Liver (tissue), 3 donors: ENCODE measurements around the gene NKAIN2.

ENCODE experiments used
- CTCF ChIP-seq: fragments of 150-350 bp; IDR thresholded peaks from 2 replicates; pipeline ENCODE4 v1.5.1; 2017; ENCODE audit warnings: improper control_type of control experiment, low read depth, low read length; ENCODE audit not compliant: missing input control
- GABPA ChIP-seq, 2 donors: IDR thresholded peaks in 1 of 2; conservative IDR thresholded peaks in 1 of 2; 2 replicates each; pipeline ENCODE4 v1.6.1; 2016; ENCODE audit warnings: antibody characterized with exemption in 2 of 2, mild to moderate bottlenecking in 1 of 2, moderate library complexity in 1 of 2
- RXRA ChIP-seq, 2 donors: IDR thresholded peaks; 2 replicates each; pipeline ENCODE4 v1.6.1; 2017 to 2018; ENCODE audit warnings: antibody characterized with exemption in 2 of 2, mild to moderate bottlenecking in 1 of 2
- TF ChIP-seq, protein P1 (sequence below): IDR thresholded peaks from 2 replicates; pipeline ENCODE4 v1.6.1; 2016; ENCODE audit warnings: antibody characterized with exemption, mild to moderate bottlenecking
- donor health status: healthy.
- donor health status: healthy.

DNA sequence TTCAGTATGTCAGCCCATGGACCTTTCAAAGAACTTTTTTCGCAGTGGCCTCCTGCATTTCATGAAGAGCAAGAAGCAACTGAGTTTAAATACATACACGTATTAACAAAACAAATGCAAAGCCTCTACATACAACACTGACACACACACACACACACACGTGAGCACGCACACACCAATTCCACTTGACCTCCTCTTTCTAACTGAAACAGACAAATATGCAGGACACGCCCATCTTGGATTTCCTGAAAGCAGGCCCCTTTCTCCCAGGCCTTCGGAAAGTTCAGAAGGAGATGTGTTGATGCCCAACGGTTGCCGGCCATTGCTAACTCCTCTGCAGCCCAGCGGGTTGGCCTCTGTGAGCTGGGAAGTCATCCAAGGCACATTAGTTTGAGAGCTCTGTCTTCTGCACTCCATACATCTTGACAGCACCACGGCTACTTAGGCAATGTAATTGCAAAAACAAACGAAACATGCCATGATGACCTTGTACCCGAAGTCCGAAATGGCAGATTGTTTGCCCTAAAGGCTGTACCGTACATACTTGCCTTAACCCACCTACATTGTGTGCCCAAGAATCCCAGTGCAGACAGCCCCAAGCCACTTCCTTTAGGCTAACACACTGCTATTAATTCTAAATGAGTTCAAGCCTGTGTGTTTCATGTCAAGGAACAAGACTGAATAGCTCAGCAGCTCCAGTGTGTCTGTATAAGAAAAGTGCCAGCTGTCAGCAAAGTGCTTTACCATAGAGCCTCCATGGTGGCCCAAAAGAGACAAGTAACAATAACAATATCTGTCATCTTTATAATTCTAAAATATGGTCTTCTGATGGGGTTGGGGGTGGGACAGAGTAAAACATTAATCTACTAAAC lies 1019.8 kb downstream of the NKAIN2 start:
- TF ChIP-seq CTCF, result no peak
- TF ChIP-seq GABPA (IDR thresholded peaks at IDR 0.05 in 1 of 2, conservative IDR thresholded peaks at IDR 0.05 in 1 of 2), result no peak
- no peak for TF ChIP-seq RXRA (IDR thresholded peaks at IDR 0.05)
- TF ChIP-seq, protein P1, sequence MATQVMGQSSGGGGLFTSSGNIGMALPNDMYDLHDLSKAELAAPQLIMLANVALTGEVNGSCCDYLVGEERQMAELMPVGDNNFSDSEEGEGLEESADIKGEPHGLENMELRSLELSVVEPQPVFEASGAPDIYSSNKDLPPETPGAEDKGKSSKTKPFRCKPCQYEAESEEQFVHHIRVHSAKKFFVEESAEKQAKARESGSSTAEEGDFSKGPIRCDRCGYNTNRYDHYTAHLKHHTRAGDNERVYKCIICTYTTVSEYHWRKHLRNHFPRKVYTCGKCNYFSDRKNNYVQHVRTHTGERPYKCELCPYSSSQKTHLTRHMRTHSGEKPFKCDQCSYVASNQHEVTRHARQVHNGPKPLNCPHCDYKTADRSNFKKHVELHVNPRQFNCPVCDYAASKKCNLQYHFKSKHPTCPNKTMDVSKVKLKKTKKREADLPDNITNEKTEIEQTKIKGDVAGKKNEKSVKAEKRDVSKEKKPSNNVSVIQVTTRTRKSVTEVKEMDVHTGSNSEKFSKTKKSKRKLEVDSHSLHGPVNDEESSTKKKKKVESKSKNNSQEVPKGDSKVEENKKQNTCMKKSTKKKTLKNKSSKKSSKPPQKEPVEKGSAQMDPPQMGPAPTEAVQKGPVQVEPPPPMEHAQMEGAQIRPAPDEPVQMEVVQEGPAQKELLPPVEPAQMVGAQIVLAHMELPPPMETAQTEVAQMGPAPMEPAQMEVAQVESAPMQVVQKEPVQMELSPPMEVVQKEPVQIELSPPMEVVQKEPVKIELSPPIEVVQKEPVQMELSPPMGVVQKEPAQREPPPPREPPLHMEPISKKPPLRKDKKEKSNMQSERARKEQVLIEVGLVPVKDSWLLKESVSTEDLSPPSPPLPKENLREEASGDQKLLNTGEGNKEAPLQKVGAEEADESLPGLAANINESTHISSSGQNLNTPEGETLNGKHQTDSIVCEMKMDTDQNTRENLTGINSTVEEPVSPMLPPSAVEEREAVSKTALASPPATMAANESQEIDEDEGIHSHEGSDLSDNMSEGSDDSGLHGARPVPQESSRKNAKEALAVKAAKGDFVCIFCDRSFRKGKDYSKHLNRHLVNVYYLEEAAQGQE, result no peak
